HG03558 (cell line): ENCODE data around the gene EFL1.
"Not testable (repeated sequence)": the region's sequence is repeated elsewhere in the genome, so short reads cannot be mapped to it uniquely, and the experiment has no call there.

Experiments
- ATAC-seq: cut with Tn5 transposase; IDR thresholded peaks from one replicate; pipeline ENCODE4 v1.9.1; 2021; ENCODE audit warnings: moderate number of reproducible peaks; ENCODE audit not compliant: unreplicated experiment; ENCODE audit errors: extremely low read depth

EFL1 gene

GRCh38 chr15:82210066-82210597, 52.4 kb downstream of the EFL1 start:
- ATAC-seq: not testable (repeated sequence)

DNA sequence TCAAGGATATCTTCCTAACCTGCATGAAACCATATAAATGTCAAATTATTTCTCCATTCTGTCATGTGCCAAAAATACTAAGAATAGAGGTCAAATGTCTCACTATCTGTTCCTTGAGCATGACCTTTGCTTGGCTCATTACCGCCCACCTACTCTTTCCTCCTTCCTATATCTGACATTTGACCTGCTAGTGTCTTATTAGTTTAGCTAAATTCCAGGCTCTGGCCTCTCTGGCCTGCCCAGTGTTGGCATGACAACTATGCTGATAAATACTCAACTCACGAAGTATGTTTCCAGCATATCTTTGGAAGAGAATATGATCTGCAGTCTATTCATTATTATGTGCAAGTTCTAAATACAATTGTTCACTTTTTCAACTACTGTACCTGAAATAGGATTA, 58.0 kb downstream of the EFL1 start:
- not testable (repeated sequence) for ATAC-seq

DNA sequence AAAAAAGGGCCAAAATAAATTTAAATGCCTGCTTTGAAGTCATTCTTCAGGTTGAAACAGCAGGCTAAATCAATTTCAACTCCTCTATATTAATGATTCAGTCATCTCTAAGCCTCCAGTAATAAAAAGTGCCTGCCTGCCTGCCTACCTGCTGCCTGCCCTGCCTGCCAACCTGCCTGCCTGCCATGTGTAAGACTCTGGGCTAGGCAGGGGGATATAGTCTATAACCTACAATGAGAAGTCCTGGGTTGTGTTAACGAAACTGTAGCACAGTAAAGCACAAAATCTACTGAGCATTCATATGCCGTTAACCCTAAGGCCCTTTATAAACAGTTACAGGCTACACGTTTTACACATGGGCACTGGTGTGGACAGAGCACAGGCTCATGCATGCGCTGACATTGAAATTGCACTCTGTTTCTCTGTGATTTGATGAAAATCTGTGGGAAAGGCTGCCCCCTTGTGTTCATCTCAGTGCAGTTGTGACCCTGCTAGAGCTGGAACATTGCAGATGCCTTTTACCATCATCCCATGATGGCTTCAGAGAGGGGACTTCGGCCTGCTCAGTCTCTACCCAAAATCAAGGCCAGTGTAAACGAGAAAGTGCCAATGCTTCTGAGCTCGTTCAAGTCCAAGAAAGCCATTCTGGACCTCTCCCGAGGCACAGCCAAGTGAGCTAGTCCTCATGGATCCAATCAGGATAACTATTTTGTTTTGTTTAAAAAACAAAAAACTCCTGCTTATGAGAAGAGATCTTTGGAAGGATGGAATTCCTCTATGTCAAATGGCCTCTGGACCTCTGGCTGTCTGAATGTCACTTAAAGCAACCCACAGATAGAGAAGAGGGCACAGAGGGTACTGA, 64.6 kb downstream of the EFL1 start:
- no peak for ATAC-seq

GRCh38 chr15:82196353-82196752, 66.2 kb downstream of the EFL1 start:
- no peak for ATAC-seq

DNA sequence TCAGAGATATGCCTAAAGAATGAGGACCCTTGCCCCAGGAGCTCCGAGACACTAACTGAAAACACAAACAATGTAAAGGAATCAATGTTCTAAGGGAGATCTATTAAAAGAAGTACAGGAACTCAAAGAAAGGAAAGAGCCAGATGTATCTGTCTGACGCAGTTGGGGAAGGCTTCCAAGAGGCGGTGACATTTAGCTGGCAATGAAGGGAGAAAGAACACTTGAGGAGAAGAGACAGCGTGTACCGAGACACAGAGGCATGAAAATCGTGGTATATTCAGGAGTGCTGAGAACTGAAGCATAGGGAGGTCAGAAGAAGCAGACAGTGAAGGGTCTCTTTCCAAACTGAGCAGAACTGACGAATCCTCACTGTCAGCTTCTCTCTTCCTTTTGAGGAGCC, 66.7 kb downstream of the EFL1 start:
- not testable (repeated sequence) for ATAC-seq

DNA sequence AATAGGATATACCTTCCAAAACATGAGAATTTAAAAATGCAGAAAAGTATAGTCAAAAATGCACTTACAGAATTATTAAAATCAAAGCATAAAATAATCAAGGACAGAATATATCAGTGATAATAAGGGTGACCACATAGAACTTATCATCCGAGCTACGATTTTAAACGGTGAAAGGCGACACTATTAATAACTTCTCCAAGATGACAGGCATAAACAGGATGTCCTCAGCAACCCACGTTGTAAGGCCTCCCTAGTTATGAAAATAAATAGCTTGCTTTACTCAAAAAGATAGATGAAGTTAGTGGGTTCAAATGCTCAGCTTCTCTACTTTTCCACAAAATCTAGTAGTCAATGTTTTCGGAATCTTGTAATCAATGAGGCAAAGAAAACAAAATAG, 68.0 kb downstream of the EFL1 start:
- ATAC-seq: not testable (repeated sequence)

GRCh38 chr15:82193435-82193834, 69.1 kb downstream of the EFL1 start:
- ATAC-seq: not testable (repeated sequence)

- ATAC-seq: not testable (repeated sequence)
Measured at GRCh38 chr15:82192394-82192793, 70.1 kb downstream of the EFL1 start.

DNA sequence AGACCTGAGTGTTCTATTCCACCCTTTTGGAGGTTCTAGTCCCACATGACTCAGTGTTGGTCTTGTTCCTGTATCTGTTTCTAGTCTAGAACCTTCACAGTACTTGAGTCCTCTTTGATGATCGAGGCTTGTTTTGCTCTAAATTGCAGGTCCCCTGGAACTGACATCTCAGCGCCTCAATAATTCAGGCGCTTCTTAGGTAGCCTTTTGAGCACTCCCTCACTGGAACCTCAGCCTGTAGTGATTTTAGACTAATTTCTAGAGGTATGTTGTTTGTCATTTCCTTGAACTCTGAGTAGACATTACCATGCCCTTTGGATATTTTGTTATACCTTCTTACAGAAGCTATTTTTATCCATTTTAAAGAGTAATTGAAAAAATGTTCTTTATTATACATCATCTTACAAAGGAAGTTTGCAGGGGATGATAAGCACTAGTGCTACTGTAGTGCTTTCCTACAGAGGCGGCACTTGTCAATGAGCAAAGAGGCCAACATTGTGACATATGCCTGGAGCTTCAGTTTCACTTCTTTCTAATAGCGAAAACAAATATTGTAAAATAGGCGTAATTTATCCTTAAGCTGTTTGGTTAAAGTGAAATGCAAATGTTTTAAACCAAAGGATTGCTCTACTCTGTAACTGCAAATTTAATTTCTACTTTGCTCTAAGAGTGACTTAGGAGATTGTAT, 75.7 kb downstream of the EFL1 start:
- no peak for ATAC-seq

GRCh38 chr15:82186161-82186560, 76.4 kb downstream of the EFL1 start:
- no peak for ATAC-seq

- no peak for ATAC-seq
Measured at GRCh38 chr15:82184776-82185175, 77.8 kb downstream of the EFL1 start.

- no peak for ATAC-seq
Measured at GRCh38 chr15:82184355-82184754, 78.2 kb downstream of the EFL1 start.

GRCh38 chr15:82183121-82184031, 79.2 kb downstream of the EFL1 start:
- ATAC-seq: no peak

GRCh38 chr15:82181371-82181770, 81.2 kb downstream of the EFL1 start:
- ATAC-seq: no peak

DNA sequence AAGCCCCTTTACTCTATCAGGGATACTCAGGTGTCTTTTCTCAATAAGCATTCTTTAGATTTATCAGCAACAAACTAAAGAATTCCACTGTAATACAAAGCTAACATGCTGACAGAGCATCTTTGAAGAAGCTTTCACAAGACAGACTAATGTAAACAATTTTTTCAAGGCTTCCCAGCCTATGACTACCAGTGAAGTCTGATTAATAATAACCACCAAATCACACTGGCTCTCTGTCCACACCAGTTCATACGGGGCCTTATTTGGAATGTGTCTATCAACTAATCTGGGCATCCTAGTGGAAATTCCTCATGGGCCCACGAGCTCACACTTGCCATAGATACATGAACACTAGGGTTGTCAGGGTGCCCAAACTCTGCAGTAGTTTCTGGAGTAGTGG, 84.5 kb downstream of the EFL1 start:
- no peak for ATAC-seq

DNA sequence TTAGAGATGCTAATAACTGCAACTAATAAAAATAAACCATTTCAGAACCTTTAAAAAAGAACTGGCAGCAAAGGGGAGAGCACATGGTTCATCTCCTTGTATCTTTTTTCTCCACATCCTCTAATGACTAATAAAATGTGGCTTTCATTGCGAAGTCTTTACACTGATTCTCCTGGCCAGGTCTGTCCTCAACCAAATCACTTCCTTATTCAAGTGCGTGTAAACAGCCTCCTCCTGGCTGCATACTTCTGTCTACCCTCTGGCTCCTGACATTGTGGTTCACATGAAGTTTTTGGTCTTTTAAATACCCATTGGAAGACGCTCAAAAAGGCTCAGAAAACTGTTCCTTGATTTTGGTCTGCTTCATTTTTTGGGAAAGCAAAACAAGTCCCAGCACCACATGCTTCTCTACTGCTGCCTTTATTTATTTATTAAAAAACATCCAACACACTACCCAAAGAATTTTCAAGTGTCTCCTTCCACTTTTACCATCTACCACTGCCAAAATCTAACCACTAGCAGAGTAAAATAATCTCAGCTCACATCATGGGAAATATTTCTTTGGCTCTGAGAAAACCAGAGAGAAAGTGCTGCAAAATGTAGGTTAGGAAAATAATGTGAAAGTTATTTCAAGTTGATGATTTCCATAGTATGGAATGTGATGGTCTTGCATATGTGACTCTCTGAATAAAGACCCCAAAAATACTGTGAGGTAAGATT, 85.1 kb downstream of the EFL1 start:
- no peak for ATAC-seq

- no peak for ATAC-seq
Measured at GRCh38 chr15:82176542-82176941, 86.0 kb downstream of the EFL1 start.

GRCh38 chr15:82174471-82175235, 87.9 kb downstream of the EFL1 start:
- ATAC-seq: no peak

DNA sequence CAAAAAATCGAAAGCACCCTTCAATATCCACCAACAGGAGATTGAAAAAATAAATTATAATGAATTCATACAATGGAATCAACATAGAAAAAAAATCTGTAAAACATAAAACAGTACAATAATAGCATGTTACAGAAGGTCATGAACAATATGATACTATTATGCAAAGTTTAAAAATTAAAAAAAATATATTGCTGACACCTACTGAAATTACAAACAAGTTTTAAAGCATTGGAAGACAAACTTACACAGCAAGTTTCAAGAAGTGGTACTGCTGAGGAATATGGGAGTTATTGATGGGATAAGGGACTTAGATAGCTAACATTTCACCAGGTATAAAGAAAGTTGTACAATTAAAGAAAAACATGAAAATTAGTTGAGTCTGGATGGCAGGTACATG, 89.4 kb downstream of the EFL1 start:
- ATAC-seq: no peak
